KOPT-K1 (cell line): ENCODE data around the gene UTP25.
"Not testable (repeated sequence)": the region's sequence is repeated elsewhere in the genome, so short reads cannot be mapped to it uniquely, and the experiment has no call there.

ENCODE experiments used
- H3K27ac ChIP-seq: fragments of 200-600 bp; sonication (generic); 2 replicates; pipeline ENCODE4 v1.5.1; 2016; ENCODE audit warnings: antibody characterized with exemption, mild to moderate bottlenecking, low read depth, low read length; ENCODE audit not compliant: poor library complexity, severe bottlenecking
- H3K36me3 ChIP-seq: fragments of 200-600 bp; sonication (generic); 2 replicates; pipeline ENCODE4 v1.5.1; 2017; ENCODE audit warnings: antibody characterized with exemption, mild to moderate bottlenecking, low read length, moderate library complexity; ENCODE audit not compliant: insufficient read depth
- H3K9me3 ChIP-seq: fragments of 200-600 bp; sonication (generic); 2 replicates; pipeline ENCODE4 v1.5.1; 2017; ENCODE audit warnings: antibody characterized with exemption, low read length, mild to moderate bottlenecking; ENCODE audit not compliant: insufficient read depth, poor library complexity, severe bottlenecking

The UTP25 gene

GRCh38 chr1:209884665-209885117, 56.9 kb downstream of the UTP25 start:
- no peak overlapping the region for H3K27ac ChIP-seq

GRCh38 chr1:209885403-209886218, 57.8 kb downstream of the UTP25 start:
- Histone ChIP-seq H3K36me3 (no peaks in the 10 kb centered on the region), H3K27ac (no peak overlapping the region), H3K9me3 (no peaks in the 10 kb centered on the region)

More at GRCh38 chr1:209884665-209885117, 56.9 kb downstream of the UTP25 start:
- Histone ChIP-seq H3K9me3 (no peaks in the 10 kb centered on the region), H3K36me3 (no peaks in the 10 kb centered on the region)

GRCh38 chr1:209886219-209886536, 58.4 kb downstream of the UTP25 start:
- Histone ChIP-seq H3K36me3 (no peaks in the 10 kb centered on the region), H3K27ac (no peak overlapping the region), H3K9me3 (no peaks in the 10 kb centered on the region)

- not testable (repeated sequence) for H3K27ac ChIP-seq, H3K9me3 ChIP-seq
Observed at GRCh38 chr1:209888291-209889076, 60.7 kb downstream of the UTP25 start.

GRCh38 chr1:209889077-209889418, 61.3 kb downstream of the UTP25 start:
- Histone ChIP-seq H3K27ac (no peak overlapping the region), H3K9me3 (no peaks in the 10 kb centered on the region), H3K36me3 (no peaks in the 10 kb centered on the region)

More at GRCh38 chr1:209888291-209889076, 60.7 kb downstream of the UTP25 start:
- H3K36me3 ChIP-seq, result not testable (repeated sequence)

GRCh38 chr1:209890641-209891330, 63.0 kb downstream of the UTP25 start:
- H3K27ac ChIP-seq, result no peak overlapping the region
- H3K36me3 ChIP-seq, result no peaks in the 10 kb centered on the region
- H3K9me3 ChIP-seq, result no peaks in the 10 kb centered on the region

- no peak overlapping the region for H3K27ac ChIP-seq
- H3K9me3 ChIP-seq, result no peaks in the 10 kb centered on the region
- no peaks in the 10 kb centered on the region for H3K36me3 ChIP-seq
Observed at GRCh38 chr1:209893751-209894150, 66.0 kb downstream of the UTP25 start.

- no peaks in the 10 kb centered on the region for H3K9me3 ChIP-seq
Observed at GRCh38 chr1:209895709-209896108, 67.9 kb downstream of the UTP25 start.

GRCh38 chr1:209896346-209896745, 68.6 kb downstream of the UTP25 start:
- Histone ChIP-seq H3K36me3 (no peaks in the 10 kb centered on the region), H3K27ac (no peak overlapping the region), H3K9me3 (no peaks in the 10 kb centered on the region)

More at GRCh38 chr1:209895709-209896108, 67.9 kb downstream of the UTP25 start:
- Histone ChIP-seq H3K36me3 (no peaks in the 10 kb centered on the region), H3K27ac (no peak overlapping the region)

GRCh38 chr1:209898271-209898670, 70.5 kb downstream of the UTP25 start:
- not testable (repeated sequence) for H3K9me3 ChIP-seq, H3K36me3 ChIP-seq, H3K27ac ChIP-seq

GRCh38 chr1:209898851-209899250, 71.1 kb downstream of the UTP25 start:
- H3K36me3 ChIP-seq, H3K27ac ChIP-seq, H3K9me3 ChIP-seq: not testable (repeated sequence)

GRCh38 chr1:209899948-209900347, 72.2 kb downstream of the UTP25 start:
- Histone ChIP-seq H3K9me3 (no peaks in the 10 kb centered on the region), H3K36me3 (no peaks in the 10 kb centered on the region), H3K27ac (no peak overlapping the region)

GRCh38 chr1:209900734-209901133, 73.0 kb downstream of the UTP25 start:
- no peak overlapping the region for H3K27ac ChIP-seq

GRCh38 chr1:209901211-209901610, 73.4 kb downstream of the UTP25 start:
- no peak overlapping the region for H3K27ac ChIP-seq
- no peaks in the 10 kb centered on the region for H3K36me3 ChIP-seq
- no peaks in the 10 kb centered on the region for H3K9me3 ChIP-seq

More at GRCh38 chr1:209900734-209901133, 73.0 kb downstream of the UTP25 start:
- no peaks in the 10 kb centered on the region for H3K9me3 ChIP-seq
- H3K36me3 ChIP-seq, result no peaks in the 10 kb centered on the region

GRCh38 chr1:209904774-209905173, 77.0 kb downstream of the UTP25 start:
- H3K9me3 ChIP-seq, H3K36me3 ChIP-seq, H3K27ac ChIP-seq: not testable (repeated sequence)
